NCI-H82 (cell line): ENCODE data around the gene OLFML2A.
"Not testable (repeated sequence)": the region's sequence is repeated elsewhere in the genome, so short reads cannot be mapped to it uniquely, and the experiment has no call there.

ENCODE experiments used
- DNase-seq: peaks from one replicate; lab custom pipeline; 2025; lab: John Stamatoyannopoulos, UW

The OLFML2A gene

DNA sequence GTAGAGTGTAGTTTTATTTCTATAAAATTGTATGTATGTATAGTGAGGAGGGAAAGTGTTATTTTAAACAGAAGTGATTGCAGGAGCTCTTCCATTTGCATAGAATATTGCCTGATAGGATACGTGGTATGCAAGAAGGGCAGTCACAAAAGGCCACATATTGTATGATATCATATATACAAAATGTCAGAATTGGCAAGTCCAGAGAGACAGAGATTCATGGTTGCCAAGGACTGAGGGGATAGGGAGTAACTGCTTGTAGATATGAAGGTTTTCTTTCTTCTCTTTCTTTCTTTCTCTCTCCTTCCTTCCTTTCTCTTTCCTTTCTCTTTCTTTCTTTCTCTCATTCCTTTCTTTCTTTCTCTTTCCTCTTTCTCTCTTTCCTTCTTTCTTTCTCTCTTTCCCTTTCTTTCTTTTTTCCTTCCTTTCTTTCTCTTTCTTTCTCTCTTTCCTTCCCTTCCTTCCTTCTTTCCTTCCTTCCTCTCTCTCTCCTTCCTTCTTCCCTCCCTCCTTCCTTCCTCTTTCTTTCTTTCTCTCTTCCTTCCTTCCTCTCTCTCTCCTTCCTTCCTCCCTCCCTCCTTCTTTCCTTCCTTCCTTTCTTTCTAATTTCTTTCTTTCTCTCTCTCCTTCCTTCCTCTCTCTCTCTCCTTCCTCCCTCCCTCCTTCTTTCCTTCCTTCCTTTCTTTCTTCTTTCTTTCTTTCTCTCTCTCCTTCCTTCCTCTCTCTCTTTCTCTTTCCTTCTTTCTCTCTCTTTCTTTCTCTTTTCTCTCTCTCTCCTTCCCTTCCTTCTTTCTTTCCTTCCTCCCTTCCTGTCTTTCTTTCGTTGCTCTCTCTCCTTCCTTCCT lies 51.8 kb downstream of the OLFML2A start:
- DNase-seq = no peak

DNA sequence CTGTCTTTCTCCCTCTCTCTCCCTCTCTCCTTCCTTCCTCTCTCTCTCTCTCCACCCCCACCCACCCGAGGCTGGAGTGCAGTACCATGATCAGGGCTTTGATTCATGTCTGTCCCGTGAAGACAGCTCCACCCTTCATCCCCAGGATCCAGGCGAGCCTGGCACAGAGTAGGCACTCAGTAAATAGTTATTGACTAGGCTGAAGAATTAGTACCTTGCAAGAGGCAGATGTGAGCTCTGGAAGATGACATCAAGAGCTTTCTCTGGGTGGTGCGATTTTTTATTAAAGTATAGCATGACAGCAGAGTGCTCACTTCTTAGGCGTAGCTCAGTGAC lies 52.4 kb downstream of the OLFML2A start:
- no peak for DNase-seq

GRCh38 chr9:124830593-124830992 lies 53.7 kb downstream of the OLFML2A start:
- DNase-seq = no peak

- no peak for DNase-seq
These were observed 54.9 kb downstream of the OLFML2A start for GRCh38 chr9:124831642-124832364.

DNA sequence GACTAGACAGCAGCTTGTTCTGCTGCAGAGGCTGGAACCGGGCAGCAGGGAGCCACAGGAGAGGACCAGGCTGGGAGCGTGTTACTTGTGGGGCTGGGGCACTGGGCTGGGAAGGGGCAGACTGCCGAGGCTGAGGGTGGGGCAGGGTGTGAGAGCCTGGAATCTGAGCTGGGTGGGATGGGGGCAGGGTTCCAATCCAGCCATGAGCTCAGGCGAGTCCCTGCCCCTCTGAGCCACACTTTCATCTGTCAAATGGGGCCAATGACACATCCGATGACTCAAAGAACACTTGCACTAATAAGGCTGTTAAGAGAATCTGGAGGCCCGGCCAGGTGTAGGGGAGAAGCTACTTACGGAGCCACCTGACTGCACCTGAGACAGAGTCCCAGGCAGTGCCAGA lies 57.7 kb downstream of the OLFML2A start:
- no peak for DNase-seq

GRCh38 chr9:124835026-124835557 lies 58.2 kb downstream of the OLFML2A start:
- DNase-seq = peak; percentile 74

DNA sequence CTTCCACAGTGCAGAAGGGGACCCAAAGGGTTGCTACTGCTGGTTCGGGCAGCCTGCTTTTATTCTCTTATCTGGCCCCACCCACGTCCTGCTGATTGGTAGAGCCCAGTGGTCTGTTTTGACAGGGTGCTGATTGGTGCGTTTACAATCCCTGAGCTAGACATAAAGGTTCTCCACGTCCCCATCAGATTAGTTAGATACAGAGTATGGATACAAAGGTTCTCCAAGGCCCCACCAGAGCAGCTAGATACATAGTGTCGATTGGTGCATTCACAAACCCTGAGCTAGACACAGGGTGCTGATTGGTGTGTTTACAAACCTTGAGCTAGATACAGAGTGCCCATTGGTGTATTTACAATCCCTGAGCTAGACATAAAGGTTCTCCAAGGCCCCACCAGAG lies 61.2 kb downstream of the OLFML2A start:
- DNase-seq = not testable (repeated sequence)

DNA sequence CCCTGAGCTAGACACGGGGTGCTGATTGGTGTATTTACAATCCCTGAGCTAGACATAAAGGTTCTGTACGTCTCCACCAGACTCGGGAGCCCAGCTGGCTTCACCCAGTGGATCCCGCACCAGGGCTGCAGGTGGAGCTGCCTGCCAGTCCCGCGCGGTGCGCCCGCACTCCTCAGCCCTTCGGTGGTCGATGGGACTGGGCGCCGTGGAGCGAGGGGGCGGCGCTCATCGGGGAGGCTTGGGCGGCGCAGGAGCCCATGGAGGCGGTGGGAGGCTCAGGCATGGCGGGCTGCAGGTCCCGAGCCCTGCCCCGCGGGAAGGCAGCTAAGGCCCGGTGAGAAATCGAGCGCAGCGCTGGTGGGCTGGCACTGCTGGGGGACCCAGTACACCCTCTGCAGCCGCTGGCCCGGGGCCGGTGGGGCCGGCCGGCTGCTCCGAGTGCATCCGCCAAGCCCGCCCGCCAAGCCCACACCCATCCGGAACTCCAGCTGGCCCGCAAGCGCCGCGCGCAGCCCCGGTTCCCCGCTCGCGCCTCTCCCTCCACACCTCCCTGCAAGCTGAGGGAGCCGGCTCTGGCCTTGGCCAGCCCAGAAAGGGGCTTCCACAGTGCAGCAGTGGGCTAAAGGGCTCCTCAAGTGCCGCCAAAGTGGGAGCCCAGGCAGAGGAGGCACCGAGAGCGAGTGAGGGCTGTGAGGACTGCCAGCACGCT lies 61.8 kb downstream of the OLFML2A start:
- DNase-seq = not testable (repeated sequence)

DNA sequence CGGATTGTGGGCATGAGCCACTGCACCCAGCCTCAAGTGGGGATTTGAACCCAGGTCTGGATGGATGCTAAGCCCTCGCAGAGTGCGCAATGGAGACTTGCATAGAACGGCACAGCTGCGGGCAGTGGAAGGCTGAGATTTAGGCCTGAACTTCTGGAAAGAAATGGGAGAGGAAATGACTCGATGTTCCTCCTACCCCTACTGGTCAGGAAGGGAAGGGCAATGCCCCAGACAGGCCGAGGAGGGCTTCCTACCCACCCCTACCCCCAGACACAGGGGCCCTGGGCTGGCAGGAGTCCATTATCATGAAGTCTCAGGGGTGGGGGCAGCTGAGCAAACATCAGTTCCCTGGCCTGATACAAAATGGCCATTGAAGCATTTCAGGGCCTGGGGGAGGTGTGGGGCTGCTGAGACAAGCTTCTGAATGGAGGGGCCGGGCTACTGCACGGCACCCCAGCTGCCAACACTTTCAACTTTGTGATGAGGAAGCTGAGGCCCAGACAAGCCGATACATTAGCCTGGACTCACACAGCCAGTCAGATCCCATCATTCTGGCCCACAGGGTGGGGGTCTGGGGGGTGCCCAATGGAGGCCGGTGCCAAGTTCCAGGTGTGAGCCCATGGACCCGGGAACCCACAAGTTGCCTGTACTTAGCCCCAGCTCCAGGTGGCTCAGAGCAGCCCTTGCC lies 62.8 kb downstream of the OLFML2A start:
- peak; percentile 46 for DNase-seq

GRCh38 chr9:124840300-124840833 lies 63.4 kb downstream of the OLFML2A start:
- DNase-seq = no peak

DNA sequence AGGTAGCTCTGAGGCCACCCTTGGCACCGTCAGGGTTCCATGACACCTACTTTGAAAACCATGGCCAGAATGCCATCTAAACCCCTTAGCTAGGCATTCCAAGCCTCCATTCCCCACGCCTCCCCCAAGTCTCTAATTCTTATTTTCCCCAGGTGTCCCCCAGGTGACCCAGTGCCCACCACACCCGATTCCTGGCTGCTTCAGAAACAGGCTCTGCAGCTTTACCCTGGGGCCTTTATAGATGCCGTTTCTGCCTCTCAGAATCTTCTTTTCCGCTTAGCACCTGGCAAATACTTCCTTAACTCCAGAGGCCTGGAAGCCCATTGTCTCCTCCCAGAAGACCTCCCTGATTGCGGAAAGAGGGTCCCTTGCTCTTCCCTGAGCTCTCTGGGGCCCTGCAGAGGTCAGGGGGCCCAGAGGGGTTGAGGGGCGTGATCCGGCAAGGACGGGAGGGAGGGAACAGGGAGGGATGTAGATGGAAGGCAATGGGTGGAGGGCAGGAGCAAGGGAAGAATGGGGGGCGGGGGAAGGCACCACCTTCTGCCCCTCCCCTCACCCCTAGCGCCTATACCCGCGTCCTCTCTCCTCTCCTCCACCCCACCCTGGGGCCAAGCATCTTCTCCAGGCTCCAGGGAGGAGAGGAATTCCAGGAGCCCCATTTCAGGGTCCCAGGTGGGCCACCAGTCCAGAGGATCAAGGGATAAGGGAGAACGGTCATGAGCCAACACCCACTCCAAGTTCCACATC lies 64.3 kb downstream of the OLFML2A start:
- DNase-seq = no peak

DNA sequence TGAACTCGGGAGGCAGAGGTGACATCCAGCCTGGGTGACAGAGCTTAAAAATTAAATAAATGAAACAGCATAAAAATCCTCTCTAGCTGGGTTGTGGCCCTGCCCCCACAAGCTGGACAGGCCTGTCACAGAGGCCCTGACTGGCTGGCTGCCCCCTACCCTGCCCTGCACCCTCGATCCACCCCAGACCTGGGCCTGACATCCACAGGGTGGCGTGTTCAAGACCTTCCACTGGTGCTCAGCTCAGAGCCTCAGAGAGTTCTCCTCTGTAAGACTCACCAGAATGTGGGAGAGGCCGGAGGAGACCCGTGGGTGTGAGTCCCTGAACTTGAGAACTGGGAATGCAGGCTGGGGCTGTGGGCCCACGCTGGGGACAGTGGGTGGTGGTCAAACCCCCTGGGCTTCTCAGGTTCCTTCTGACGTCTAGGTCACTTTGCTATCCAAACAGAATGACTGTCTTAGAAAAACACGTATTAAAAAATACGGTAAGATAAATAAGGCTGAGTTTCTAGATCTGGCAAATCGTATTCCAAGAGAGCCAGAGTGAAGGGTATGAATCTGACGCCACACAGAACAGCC lies 66.6 kb downstream of the OLFML2A start:
- DNase-seq = no peak

DNA sequence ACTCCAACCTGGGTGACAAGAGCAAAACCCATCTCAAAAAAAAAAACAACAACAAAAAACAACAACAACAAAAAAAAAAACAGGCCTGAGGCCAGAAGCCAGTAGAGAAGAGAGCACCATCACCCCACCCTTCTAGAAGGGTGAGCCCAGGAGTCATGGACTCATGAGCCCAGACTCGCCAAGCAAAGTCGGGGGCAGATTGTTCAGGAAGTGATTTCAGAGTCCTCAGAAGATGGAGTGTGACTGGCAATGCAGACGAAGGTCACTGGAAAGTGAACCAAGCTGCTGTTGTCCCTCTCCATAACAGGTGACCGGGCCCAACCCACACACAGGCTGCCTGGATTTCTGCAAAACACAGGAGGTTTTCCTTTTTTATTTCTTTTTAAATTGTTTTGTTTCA lies 67.4 kb downstream of the OLFML2A start:
- DNase-seq = no peak

DNA sequence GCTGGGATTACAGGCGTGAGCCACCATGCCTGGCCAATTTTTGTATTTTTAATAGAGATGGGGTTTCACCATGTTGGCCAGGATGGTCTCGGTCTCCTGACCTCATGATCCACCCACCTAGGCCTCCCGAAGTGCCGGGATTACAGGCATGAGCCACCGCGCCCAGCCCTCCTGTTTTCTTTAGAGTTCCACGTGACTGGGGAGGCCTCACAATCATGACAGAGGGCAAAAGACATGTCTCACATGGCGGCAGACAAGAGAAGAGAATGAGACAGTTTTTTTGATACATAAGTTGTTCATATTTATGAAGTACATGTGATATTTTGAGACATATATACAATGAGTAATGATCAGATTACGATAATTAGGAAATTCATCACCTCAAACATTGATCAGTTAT lies 69.5 kb downstream of the OLFML2A start:
- not testable (repeated sequence) for DNase-seq

GRCh38 chr9:124846969-124847368 lies 70.0 kb downstream of the OLFML2A start:
- no peak for DNase-seq

- DNase-seq = no peak
These were observed 72.9 kb downstream of the OLFML2A start for GRCh38 chr9:124849801-124850200.

DNA sequence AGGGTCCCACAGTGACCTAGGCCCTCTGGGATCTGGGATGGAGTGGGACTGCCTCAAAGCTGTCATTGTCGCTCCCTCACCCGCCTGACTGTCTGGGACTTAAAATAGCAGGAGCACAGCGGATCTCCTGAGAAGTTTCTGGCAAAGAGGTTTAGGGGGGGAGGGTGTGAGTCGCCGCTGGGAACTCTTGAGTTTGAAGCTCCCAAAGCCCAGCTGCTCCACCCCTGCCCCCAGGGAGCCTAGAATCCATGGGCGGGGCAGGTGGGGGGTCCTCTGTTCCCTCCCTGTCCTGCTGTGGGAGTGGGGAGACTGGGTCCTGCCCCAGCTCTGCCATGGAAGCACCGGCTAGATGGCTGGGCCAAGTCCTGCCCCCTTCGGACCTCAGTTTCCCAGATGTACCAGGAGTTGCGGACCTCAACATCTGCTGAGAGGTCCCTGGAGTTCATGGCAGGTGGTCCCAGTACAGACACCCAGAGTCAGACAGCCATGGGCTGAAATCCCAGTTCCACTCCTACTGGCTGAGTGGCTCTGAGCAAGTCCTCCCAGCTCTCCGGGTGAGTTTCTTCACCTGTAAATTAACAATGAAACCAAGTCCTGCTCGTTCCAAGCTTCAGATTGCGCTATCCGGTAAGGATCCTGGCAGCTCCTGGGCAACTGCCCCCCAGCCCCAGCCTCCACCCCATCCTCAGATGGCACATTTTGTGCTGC lies 75.3 kb downstream of the OLFML2A start:
- no peak for DNase-seq

DNA sequence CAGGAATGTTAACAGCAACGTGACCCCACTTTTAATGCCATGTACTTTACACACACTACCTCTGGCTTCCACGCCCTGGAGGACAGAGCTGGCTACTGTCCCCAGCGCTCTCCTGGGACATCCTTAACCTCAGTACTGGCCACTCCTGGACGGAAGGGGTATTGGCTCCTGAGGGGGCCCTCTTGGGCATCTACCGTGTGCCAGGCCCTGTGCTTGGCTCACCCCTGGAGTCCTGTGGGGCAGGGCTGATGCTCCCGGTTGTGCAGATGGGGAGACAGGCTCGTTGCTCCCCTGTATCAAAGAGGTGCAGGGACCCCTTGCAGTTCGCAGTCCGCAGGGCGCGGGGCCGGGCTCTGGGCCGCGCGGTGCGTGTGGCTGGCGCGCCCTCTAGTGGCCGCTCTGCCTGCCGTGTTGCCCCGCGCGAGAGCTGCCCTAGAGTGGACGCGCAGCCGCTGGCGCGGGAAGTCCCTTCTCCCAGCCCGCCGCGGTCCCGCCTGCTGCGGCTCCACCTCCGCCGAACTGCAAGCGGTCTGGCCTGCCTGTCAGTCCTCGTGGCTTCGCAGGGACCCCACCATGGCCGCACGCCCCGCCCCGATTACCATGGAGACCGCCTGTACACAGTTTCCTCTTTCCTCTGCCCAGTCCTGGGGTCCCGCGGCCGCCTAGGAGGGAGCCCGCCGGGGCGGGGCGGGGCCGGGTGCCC lies 76.0 kb downstream of the OLFML2A start, which contains the start of gene WDR38:
Gene WDR38 (plus strand): TSS at position 632 of the 703 bp plus-strand sequence. CDS start 72 bp downstream, outside the sequence.
- peak; percentile 76 for DNase-seq

DNA sequence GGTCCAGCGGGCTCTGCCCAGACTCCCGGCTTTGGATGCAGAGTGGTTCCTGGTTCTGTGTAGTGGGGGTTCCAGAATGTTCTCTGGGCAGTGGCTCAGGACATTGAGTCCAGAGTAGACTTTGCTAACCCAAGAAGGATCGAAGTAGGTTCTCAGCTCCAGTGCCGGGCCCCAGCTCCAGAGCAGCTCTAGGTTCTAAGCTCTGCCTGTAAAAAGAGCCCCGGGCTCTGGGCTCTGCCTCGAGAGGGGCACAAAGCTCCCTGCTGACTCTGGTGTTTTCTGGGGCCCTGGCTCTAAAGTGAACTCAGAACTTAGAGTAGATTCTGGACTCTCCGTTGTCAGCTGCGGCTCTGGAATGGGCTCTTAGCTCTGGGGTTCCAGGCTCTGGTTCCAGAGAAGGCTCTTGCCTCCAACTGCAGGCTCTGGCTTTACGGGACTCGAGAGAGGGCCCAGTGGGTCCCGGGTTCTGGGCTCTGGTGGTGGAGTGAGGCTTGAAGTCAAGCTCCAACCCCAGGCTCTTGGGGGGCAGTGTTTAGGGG lies 76.7 kb downstream of the OLFML2A start:
- DNase-seq = no peak
